ENCODE results near the gene LINGO4.
"Not testable (repeated sequence)": the region's sequence is repeated elsewhere in the genome, so short reads cannot be mapped to it uniquely, and the experiment has no call there.

Gene LINGO4

GRCh38 chr1:151779852-151780251 lies 25.4 kb downstream of the LINGO4 start:
- in situ Hi-C loops (cut with HindIII; ENCODE audit: low pct_unique_long_range_greater_than_20kb, low sequenced_read_pairs): no loop called here
- TF ChIP-seq JUND (IDR thresholded peaks at IDR 0.05; ENCODE audit: low read depth): no peak
- DNase-seq (ENCODE audit: low read depth in 1 of 2, low spot score in 1 of 2): no peak

GRCh38 chr1:151777317-151777716 lies 27.9 kb downstream of the LINGO4 start:
- no peak for DNase-seq (ENCODE audit: low read depth in 1 of 2, low spot score in 1 of 2)
- in situ Hi-C loops (cut with HindIII; ENCODE audit: low pct_unique_long_range_greater_than_20kb, low sequenced_read_pairs): no loop called here
- no peak for TF ChIP-seq JUND (IDR thresholded peaks at IDR 0.05; ENCODE audit: low read depth)

- no peak for TF ChIP-seq JUND (IDR thresholded peaks at IDR 0.05; ENCODE audit: low read depth)
- DNase-seq (ENCODE audit: low read depth in 1 of 2, low spot score in 1 of 2): no peak
- in situ Hi-C loops (cut with HindIII; ENCODE audit: low pct_unique_long_range_greater_than_20kb, low sequenced_read_pairs): no loop called here
Observed at GRCh38 chr1:151776665-151777062, 28.6 kb downstream of the LINGO4 start.

GRCh38 chr1:151775894-151776664 lies 29.1 kb downstream of the LINGO4 start:
- in situ Hi-C loops (cut with HindIII; ENCODE audit: low pct_unique_long_range_greater_than_20kb, low sequenced_read_pairs): no loop called here
- no peak for TF ChIP-seq JUND (IDR thresholded peaks at IDR 0.05; ENCODE audit: low read depth)
- DNase-seq (ENCODE audit: low read depth in 1 of 2, low spot score in 1 of 2): no peak

- in situ Hi-C loops (cut with HindIII; ENCODE audit: low pct_unique_long_range_greater_than_20kb, low sequenced_read_pairs): no loop called here
- DNase-seq (ENCODE audit: low read depth in 1 of 2, low spot score in 1 of 2): no peak
- TF ChIP-seq JUND (IDR thresholded peaks at IDR 0.05; ENCODE audit: low read depth): no peak
Observed at GRCh38 chr1:151774256-151774922, 30.8 kb downstream of the LINGO4 start.

- no peak for DNase-seq (ENCODE audit: low read depth in 1 of 2, low spot score in 1 of 2)
- in situ Hi-C loops (cut with HindIII; ENCODE audit: low pct_unique_long_range_greater_than_20kb, low sequenced_read_pairs): no loop called here
- TF ChIP-seq JUND (IDR thresholded peaks at IDR 0.05; ENCODE audit: low read depth): no peak
Observed at GRCh38 chr1:151773702-151774101, 31.5 kb downstream of the LINGO4 start.

GRCh38 chr1:151769270-151769669 lies 35.9 kb downstream of the LINGO4 start:
- in situ Hi-C loops (cut with HindIII; ENCODE audit: low pct_unique_long_range_greater_than_20kb, low sequenced_read_pairs); DNase-seq (ENCODE audit: low read depth in 1 of 2, low spot score in 1 of 2): not testable (repeated sequence)

- in situ Hi-C loops (cut with HindIII; ENCODE audit: low pct_unique_long_range_greater_than_20kb, low sequenced_read_pairs): not testable (repeated sequence)
- DNase-seq (ENCODE audit: low read depth in 1 of 2, low spot score in 1 of 2): peak; percentile 69 to 72
Observed at GRCh38 chr1:151768351-151769066, 36.7 kb downstream of the LINGO4 start.

- DNase-seq (ENCODE audit: low read depth in 1 of 2, low spot score in 1 of 2): peak; percentile 28 to 52
- in situ Hi-C loops (cut with HindIII; ENCODE audit: low pct_unique_long_range_greater_than_20kb, low sequenced_read_pairs): no loop called here
Observed at GRCh38 chr1:151763990-151764389, 41.2 kb downstream of the LINGO4 start.

GRCh38 chr1:151762941-151763921 lies 42.0 kb downstream of the LINGO4 start, which contains the start of gene MRPL9:
TSS of gene MRPL9 (minus strand) at chr1:151763496. CDS start at chr1:151763479, 17 bp downstream.
- DNase-seq (ENCODE audit: low read depth in 1 of 2, low spot score in 1 of 2): peak; percentile 88 to 98
- in situ Hi-C loops (cut with HindIII; ENCODE audit: low pct_unique_long_range_greater_than_20kb, low sequenced_read_pairs): no loop called here
- no peak for TF ChIP-seq JUND (IDR thresholded peaks at IDR 0.05; ENCODE audit: low read depth)

More at GRCh38 chr1:151763990-151764389, 41.2 kb downstream of the LINGO4 start:
- no peak for TF ChIP-seq JUND (IDR thresholded peaks at IDR 0.05; ENCODE audit: low read depth)

- TF ChIP-seq JUND (IDR thresholded peaks at IDR 0.05; ENCODE audit: low read depth): no peak
- in situ Hi-C loops (cut with HindIII; ENCODE audit: low pct_unique_long_range_greater_than_20kb, low sequenced_read_pairs): no loop called here
- DNase-seq (ENCODE audit: low read depth in 1 of 2, low spot score in 1 of 2): no peak
Observed at GRCh38 chr1:151760597-151761385, 44.4 kb downstream of the LINGO4 start.

All from T47D (cell line).